BJ (cell line): ENCODE data around the gene PHLDA1. TPM values are rescaled to one million over a fixed set of nuclear protein-coding genes. Genes with fewer than 3 reads are reported as not detected.

ENCODE experiments used
- CTCF ChIA-PET: fragments of 350-600 bp; formaldehyde crosslinking; extraction: SDS; loops from one replicate; lab custom pipeline; 2021; ENCODE audit warnings: antibody characterized with exemption, inconsistent platforms; lab: Yijun Ruan, JAX
- POLR2A ChIA-PET: fragments of 300-600 bp; sonication (Branson Sonifier 250); formaldehyde crosslinking; extraction: SDS; loops from one replicate; lab custom pipeline; 2021; ENCODE audit warnings: antibody characterized with exemption; lab: Charles Lee
- DNase-seq: peaks from one replicate; pipeline ENCODE4 v3.0.0-alpha.2; 2011; ENCODE audit warnings: low read depth
- H3K27me3 ChIP-seq: 2 replicates; pipeline ENCODE4 v1.6.0; 2011; ENCODE audit warnings: low read length; ENCODE audit not compliant: control insufficient read depth, insufficient read depth
- H3K36me3 ChIP-seq: 2 replicates; pipeline ENCODE4 v1.5.1; 2011; ENCODE audit warnings: low read length; ENCODE audit not compliant: control insufficient read depth, insufficient read depth
- H3K4me3 ChIP-seq: 2 replicates; pipeline ENCODE4 v1.5.1; 2011; ENCODE audit warnings: low read depth, mild to moderate bottlenecking, control low read depth, low read length
- polyA plus RNA-seq: library from polyadenylated mRNA; depleted of rRNA; stranded (reverse); fragments of >200 nt; gene quantifications from 2 replicates; pipeline ENCODE4 v1.2.3, GENCODE V29; 2011
- TF ChIP-seq, protein P1 (sequence below): IDR thresholded peaks from 2 replicates; pipeline ENCODE4 v1.5.1; 2011; ENCODE audit warnings: low read depth, mild to moderate bottlenecking, control low read depth, inconsistent platforms, low read length, moderate library complexity; ENCODE audit not compliant: insufficient read depth

The PHLDA1 gene
- polyA plus RNA-seq, 1 experiment = 8.1 TPM

GRCh38 chr12:76013603-76014002, 18.0 kb downstream of the PHLDA1 start:
- H3K27me3 ChIP-seq = no peaks in the 10 kb centered on the region
- H3K4me3 ChIP-seq = no peak overlapping the region
- ChIA-PET CTCF (no interaction called here), POLR2A (no interaction called here)
- DNase-seq = no peak
- H3K36me3 ChIP-seq = no peaks in the 10 kb centered on the region
- TF ChIP-seq, protein P1, sequence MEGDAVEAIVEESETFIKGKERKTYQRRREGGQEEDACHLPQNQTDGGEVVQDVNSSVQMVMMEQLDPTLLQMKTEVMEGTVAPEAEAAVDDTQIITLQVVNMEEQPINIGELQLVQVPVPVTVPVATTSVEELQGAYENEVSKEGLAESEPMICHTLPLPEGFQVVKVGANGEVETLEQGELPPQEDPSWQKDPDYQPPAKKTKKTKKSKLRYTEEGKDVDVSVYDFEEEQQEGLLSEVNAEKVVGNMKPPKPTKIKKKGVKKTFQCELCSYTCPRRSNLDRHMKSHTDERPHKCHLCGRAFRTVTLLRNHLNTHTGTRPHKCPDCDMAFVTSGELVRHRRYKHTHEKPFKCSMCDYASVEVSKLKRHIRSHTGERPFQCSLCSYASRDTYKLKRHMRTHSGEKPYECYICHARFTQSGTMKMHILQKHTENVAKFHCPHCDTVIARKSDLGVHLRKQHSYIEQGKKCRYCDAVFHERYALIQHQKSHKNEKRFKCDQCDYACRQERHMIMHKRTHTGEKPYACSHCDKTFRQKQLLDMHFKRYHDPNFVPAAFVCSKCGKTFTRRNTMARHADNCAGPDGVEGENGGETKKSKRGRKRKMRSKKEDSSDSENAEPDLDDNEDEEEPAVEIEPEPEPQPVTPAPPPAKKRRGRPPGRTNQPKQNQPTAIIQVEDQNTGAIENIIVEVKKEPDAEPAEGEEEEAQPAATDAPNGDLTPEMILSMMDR = no peak

DNA sequence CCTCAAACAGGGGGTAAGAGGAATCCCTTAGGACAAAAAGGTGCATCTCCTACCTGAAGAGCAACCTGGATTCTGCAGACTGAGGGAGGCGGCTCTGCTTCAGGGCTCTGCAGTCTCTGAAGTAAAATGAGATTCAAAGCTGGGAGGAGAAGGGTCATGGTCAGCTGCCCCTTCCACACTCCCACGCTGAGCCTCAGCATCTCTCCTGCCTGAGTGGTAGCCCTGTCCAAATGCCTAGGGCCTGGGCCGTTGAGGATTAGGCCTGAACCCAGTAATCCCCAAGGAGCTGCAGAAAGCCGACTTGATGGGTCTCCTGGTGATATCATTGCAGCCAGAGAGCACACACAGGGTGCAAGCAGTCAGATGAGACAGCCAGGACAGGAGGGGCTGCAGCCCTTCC, 18.9 kb downstream of the PHLDA1 start:
- Histone ChIP-seq H3K4me3 (no peak overlapping the region), H3K27me3 (no peaks in the 10 kb centered on the region), H3K36me3 (no peaks in the 10 kb centered on the region)
- CTCF ChIA-PET = no interaction called here
- TF ChIP-seq, protein P1 = no peak
- POLR2A ChIA-PET = no interaction called here
- no peak for DNase-seq

DNA sequence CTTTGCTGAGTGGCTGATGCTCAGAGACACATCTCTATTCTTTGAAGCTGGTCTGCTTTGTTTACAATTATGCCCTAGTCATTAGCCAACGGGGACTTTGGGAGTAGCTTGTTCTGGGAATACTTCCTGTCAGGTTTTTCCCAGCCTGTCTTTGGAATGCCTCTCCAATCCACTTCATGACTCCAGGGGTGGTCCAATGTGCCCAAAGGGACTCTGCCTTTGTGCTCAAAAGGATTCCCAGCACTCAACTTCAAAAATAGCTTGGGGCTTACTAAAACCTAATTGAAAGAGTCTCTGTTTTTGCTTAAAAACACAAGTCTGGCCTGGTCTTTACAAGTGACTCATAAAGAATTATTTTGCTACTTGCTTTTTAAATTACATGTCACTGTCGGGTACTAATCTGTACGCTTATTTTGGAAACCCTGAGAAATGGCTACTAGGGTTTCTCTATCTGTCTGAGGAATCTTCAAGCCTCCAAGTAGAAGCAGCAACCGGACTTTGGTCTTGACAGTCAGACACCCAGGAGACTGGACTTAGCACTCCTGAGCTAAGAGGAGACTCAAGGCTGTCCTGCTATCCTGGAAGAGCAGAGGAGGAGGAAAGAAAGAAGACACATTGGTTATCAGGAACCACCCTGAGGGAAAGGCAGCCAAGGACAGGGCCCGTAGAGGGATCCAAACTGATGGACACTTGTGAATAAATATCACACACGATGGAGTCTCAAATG, 20.7 kb downstream of the PHLDA1 start:
- POLR2A ChIA-PET = no interaction called here
- Histone ChIP-seq H3K27me3 (no peaks in the 10 kb centered on the region), H3K4me3 (no peak overlapping the region), H3K36me3 (no peaks in the 10 kb centered on the region)
- no peak for DNase-seq
- CTCF ChIA-PET = interaction anchor here (0.7 kb wide), 2 partner anchors 12 to 173 kb away, joined by 3 to 4 read pairs; no protein-coding TSS in a partner anchor
- TF ChIP-seq, protein P1 = no peak

GRCh38 chr12:76008428-76008827, 23.1 kb downstream of the PHLDA1 start:
- TF ChIP-seq, protein P1 = no peak
- no peaks in the 10 kb centered on the region for H3K36me3 ChIP-seq
- ChIA-PET CTCF (no interaction called here), POLR2A (no interaction called here)
- no peak overlapping the region for H3K4me3 ChIP-seq
- no peak for DNase-seq
- H3K27me3 ChIP-seq = no peaks in the 10 kb centered on the region

DNA sequence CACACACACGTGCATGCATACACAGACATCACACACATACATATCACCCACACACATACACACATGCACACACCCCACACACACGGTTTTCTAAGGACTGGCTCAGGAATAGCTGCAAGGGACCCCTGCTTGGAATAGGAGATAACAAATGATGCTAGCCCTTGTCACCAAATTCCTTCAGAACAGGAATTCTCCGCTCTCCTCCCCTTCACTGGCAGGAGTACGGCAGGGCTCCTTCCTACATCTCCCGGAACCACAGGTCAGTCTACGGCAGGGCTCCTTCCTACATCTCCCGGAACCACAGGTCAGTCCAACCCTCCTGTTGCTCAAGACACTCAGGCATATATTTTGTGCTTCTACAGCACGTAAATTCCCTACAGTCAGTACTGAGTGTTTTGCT, 23.9 kb downstream of the PHLDA1 start:
- no peak overlapping the region for H3K4me3 ChIP-seq
- TF ChIP-seq, protein P1 = no peak
- POLR2A ChIA-PET = no interaction called here
- H3K36me3 ChIP-seq = no peaks in the 10 kb centered on the region
- no peak for DNase-seq
- H3K27me3 ChIP-seq = no peaks in the 10 kb centered on the region
- CTCF ChIA-PET = no interaction called here
